ENCODE data around the gene MYO10.

GRCh38 chr5:16773991-16774390 is 162.1 kb downstream of the MYO10 start:
- TF ChIP-seq ZNF274 (IDR thresholded peaks at IDR 0.05; ENCODE audit: low read depth, low read length) (no peak), YY1 (IDR thresholded peaks at IDR 0.05; ENCODE audit: insufficient read depth, insufficient read length) (no peak)
